HG03159 (cell line): ENCODE results near the gene UBE2Q2.
A peak's percentile ranks its signal among the peaks of the same experiment; 100 is the strongest.
"Not testable (repeated sequence)": the region's sequence is repeated elsewhere in the genome, so short reads cannot be mapped to it uniquely, and the experiment has no call there.

Experiments used
- ATAC-seq: cut with Tn5 transposase; IDR thresholded peaks from one replicate; pipeline ENCODE4 v1.9.1; 2021; ENCODE audit warnings: mild to moderate bottlenecking, moderate library complexity; ENCODE audit not compliant: unreplicated experiment

UBE2Q2 gene

DNA sequence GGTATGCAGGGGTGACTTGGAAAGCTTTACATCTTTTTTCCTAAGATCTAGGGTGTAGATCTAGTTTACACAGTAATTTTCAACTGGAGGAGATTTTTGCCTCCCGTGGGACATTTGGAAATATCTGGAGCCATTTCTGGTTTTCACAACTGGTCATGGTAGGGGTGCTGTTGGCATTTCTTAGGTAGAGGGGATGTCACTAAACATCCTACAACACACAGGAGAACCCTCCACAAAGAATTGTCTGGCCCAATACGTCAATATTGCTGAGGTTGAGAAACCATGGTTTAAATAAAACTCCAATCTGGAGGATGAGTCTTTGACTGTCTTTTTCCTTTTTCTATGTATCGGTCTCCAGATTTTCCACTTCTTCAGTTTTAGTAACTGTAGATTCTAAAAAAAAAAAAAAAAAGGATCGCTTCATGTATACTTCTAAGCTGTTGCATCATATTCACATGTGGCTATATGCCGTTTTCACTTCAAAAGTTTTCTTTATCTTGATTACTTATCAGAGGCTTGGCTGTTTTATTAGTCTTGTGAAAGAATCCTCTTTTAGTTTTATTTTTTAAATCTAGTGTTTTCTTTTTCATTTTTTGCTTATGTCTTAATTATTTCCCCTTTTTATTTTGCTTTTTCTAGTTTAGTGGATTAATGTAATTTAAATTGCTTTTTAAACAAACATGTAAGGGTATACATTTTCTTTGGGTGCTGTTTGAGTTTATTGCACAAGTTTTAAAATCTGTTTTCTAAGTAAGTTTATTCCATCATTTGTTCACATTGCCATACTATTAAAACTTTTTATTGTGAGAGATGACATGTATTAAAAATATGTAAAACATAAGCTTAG, 21.2 kb downstream of the UBE2Q2 start:
- ATAC-seq, result no peak

DNA sequence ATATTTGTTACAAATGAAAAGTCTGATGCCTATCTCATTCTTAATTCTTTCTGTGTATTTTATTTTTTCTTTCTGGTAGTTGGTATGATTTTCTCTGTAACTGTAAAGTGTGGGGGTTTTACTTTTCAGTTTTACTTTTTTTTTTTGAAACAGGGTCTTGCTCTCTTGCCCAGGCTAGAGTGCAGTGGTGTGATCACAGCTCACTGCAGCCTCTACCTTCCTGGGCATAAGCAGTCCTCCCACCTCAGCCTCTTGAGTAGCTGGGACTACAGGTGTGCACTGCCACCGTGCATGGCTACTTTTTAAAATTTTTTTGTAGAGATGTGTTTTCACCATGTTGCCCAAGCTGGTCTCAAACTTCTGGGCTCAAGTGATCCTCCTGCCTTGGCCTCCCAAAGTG, 22.8 kb downstream of the UBE2Q2 start:
- ATAC-seq, result not testable (repeated sequence)

DNA sequence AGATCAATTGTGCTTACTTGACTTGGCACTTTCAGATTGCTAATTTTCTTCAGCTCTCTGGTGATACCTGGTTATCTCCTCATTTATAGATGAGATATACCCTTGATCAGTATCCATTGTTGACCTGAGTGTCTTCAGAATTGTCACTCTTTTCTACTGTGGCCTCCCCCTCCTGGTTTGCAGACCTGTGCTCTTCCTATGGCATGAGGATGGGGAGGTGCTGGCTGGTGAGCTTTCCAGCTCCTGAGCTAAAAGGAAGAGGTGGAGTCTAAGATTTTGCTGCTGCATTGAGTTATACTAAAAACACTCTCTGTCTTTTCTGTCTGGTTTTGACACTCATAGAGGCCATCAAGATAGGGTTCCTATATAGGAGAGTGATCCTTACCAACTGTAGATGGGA, 23.7 kb downstream of the UBE2Q2 start:
- ATAC-seq, result no peak

DNA sequence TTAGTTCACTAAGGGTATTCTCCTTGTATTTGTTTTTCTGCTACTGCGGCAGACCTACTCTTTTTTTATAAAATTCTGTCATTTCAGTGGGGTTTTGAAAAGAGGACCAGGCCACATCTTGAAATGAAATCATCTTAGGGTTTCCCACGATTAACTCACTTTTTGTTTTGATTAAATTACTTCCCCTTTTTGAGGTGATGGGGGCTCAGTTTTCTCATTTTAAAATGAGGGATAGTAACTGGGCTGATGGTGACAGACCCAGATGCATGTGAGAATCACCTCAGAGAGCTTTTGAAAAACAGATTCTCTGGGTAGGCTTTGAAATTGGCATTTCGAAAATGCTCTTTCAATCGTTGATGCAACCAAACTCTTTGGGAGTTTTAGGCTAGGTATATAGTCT, 24.2 kb downstream of the UBE2Q2 start:
- ATAC-seq, result no peak

DNA sequence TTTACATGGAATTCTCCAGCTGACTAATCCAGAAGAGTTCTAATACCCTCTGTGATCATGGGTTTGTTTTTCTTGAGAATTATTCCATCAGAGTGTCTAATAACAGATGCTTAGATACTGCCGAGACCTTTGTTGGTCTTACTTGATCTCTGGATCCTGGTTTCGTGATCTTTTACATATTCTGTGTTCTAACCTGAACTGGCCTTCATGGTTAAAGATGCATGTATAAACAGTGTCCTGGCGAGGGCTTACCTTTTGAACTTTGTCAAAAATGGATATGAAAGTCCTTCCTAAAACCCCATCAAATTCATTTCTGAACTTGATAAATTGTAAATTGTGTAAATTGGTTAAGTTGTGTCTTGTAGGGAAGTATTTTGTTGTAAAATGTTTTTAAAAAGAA, 24.8 kb downstream of the UBE2Q2 start:
- no peak for ATAC-seq

DNA sequence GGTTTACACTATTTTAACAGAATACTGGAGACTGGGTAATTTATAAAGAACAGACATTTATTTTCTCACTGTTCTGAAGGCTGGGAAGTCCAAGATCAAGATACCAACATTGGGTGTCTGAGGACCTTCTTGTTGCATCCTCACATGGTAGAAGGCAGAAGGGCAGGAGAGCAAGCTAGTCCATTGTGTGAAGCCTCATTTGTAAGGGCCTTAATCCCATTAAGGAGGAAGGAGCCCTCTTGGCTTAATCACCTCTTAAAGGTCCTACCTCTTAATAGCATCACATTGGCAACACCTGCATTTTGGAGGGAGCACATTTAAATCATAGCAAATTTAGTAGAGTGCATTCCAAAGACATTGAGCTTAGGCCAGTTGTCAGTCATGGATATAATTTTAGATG, 26.2 kb downstream of the UBE2Q2 start:
- ATAC-seq, result no peak

DNA sequence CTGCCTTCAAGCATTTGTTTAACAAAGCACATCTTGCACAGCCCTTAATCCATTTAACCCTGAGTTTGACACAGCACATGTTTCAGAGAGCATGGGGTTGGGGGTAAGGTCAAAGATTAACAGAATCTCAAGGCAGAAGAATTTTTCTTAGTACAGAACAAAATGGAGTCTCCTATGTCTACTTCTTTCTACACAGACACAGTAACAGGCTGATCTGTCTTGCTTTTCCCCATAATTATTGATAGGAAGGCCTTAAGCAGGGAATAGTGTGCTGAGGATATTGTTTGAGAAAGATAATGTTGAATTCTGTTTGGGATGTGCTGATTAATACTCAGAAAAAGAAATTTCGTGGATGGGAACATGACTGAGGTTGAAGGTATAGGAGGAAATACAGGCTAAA, 28.3 kb downstream of the UBE2Q2 start:
- ATAC-seq, result not testable (repeated sequence)

DNA sequence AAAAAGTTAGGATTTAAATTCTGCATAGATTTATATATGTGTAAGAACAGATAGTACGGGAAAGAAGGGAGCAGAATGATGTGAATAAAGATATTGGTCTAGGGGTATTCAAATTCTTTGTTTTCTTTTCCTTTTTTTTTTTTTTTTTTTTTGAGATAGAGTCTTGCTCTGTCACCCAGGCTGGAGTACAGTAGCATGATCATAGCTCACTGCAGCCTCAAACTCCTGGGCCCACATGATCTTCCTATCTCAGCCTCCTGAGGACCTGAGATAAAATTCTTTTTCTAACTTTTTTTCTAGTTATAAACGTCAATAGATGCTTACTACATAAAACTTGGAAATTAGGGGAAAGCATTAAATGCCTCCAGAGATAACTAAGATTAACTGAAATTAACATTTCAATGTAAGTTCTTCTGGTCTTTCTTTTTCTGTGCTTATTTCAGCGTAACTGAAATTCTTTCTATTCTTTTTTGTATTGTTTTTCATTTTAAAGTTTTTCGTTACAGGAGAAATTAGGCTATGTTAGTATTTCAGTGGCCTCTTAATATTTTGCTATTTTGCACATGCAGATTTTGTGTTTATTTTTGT, 29.2 kb downstream of the UBE2Q2 start:
- no peak for ATAC-seq

DNA sequence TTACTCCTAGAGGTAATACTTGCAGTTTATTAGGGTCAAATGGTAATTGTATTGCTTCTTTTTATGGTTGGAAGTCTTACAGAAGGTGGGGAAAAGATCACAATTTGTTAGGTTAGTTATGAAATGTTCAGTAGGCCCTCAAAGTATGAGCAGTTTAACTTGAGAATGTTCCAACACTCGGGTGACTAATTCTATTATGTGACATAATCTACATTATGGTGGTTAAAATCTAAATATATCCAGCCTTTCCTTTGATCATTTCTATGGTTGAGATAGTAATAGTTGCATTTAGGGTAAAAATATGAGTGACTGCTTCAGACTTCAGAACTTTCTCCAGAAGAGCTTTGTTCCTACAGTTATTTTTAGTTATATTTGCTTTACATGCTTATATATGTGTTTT, 40.8 kb downstream of the UBE2Q2 start:
- ATAC-seq, result no peak

DNA sequence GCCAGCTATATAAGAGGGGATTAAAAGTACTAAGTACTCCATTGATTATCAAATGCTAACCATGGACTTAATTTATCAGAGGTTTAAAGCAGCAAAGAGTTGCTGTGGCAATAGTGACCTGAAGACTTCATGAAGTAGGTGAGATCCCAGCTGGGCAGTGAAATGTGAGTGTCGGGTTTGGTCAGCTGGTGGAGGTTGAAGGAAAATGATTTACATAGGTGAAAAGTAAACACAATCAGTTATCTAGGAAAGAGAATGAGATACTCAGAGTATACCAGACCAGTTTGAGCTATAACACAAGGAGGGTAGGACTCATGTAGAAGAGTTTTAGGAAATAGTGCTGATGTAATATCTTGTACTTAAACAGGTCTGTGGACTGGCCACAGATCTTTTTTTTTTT, 43.9 kb downstream of the UBE2Q2 start:
- ATAC-seq, result no peak

DNA sequence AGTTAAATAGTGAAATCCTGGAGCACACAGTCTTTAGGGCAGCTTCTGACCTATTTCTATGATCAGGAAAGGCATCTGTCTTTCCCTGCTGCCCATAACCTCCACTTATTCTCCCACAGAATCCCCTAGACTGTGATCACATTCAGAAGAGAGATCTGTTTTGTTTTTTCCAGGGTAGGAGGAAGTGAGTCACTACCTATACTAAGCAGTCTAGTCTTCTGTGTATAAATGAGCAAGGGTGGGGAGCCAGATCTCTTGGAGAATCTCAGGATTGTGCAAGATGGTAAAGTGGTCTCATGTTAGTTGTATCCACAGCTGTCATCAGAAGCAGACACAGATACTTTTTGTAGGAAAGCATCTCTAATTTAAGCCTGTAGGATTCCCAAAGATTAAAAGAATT, 48.6 kb downstream of the UBE2Q2 start:
- no peak for ATAC-seq

DNA sequence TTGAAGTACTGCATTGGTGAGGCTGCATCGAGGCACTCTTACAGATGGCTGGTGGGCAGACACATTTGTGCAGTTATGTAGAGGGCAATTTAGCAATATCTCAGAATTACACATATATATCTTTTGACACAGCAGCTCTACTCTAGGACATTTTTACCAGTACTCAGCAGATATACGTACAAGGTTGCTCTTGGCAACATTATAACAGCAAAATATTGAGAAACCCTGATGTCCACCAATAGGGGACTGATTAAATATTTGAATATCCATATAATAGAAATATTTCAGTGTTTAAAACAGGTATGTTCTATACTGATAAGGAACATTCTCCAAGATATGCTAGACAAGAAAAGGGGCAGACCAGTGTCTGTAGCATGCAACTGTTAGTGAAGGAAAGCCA, 52.5 kb downstream of the UBE2Q2 start:
- ATAC-seq, result no peak

DNA sequence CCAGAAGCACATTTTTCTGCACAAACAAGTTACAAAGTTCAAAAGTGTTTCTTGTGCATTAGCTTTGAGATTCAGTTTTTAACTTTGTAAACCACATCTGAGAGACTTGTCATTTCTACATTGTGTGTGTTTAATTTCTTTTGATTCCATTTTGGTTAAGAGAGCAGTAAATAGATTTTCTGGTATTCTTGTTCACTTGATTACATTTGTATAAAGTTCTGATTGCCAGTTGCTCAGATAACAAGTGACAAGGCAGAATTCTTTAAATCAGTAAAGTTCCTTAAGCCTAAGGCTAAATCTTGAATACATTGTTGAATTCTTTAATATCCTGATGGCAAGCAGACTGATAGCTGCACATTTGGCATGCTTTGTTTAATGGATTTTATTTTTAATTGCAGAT, 57.3 kb downstream of the UBE2Q2 start:
- ATAC-seq, result no peak

DNA sequence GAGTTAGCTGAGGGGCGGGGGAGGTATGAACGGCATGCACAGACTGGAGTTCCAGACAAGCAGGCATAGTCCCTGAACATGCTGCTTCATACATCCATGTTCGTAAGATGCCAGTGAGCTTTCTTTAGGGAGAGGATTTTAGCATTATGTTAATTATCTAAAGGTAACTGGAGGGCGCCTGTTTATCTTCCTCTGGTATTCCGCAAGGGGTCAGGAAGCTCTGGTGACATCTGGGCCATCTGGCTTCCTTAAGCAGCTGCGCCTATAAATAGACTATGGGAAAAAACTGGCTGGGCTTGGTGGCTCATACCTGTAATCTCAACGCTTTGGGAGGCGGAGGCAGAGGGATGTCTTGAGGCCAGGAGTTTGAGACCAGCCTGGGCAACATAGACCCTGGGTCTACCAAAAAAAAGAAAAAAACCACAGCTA, 58.9 kb downstream of the UBE2Q2 start:
- no peak for ATAC-seq

DNA sequence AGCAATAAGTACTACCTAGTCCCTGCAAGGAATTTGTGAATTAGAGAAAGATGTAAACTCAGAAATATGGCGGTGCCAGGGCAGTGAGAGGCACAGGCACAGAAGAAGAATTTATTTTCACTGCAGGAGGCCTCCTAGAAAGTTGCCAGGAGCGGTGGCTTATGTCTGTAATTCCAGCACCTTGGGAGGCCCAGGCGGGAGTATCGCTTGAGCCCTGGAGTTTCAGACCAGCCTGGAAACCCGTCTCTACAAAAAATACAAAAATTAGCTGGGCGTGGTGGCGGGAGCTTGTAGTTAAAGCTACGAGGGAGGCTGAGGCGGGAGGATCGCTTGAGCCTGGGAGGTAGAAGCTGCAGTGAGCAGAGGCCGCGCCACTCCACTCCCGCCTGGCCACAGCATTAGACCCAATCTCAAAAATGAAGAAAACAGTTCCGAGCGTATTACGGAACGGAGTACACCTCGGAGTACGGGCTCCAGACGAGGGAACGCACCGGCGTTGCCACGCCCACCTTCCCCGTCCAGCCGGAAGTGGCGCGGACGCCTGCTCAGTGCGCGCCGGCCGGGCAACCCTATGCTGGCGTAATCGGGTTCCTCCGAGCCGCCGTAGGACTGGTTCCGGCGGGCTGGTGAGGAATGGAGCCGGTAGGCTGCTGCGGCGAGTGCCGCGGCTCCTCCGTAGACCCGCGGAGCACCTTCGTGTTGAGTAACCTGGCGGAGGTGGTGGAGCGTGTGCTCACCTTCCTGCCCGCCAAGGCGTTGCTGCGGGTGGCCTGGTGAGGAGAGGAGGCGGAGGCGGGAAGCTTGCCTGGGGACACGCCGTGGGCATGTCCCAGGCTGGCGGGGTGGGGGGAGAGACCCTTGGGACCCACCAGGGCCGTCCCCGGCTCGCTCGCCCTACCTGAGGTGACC, 60.3 kb downstream of the UBE2Q2 start, which contains the start of gene FBXO22:
FBXO22 (plus strand) TSS at position 548 of the 909 bp plus-strand sequence; CDS start at position 634, 86 bp downstream.
- ATAC-seq, result peak; percentile 90

DNA sequence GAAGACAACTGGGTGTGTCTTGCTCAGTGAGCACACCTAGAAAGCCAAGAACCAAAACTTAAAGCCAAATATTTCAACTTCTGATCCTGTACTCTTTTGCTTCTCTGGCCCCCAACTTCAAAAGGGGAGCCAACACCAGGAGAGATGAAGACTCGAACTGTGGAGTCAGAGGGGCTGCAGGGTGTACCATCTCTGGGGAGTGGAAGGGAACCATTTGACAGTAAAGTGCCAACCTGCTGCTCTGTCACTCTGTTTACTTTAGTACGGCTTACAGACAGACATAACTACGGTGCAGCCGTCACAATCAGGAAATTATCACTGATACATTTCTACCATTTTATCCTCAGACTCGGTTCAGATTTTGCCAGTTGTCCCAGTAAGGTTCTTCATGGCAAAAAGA, 62.0 kb downstream of the UBE2Q2 start:
- ATAC-seq, result no peak

DNA sequence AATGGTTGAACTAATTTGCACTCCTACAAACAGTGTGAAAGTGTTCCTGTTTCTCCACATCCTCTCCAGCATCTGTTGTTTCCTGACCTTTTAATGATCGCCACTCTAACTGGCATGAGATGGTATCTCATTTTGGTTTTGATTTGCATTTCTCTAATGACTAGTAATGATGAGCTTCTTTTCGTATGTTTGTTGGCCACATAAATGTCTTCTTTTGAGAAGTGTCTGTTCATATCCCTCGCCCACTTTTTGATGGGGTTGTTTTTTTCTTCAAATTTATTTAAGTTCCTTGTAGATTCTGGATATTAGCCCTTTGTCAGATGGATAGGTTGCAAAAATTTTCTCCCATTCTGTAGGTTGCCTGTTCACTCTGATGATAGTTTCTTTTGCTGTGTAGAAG, 67.1 kb downstream of the UBE2Q2 start:
- not testable (repeated sequence) for ATAC-seq

DNA sequence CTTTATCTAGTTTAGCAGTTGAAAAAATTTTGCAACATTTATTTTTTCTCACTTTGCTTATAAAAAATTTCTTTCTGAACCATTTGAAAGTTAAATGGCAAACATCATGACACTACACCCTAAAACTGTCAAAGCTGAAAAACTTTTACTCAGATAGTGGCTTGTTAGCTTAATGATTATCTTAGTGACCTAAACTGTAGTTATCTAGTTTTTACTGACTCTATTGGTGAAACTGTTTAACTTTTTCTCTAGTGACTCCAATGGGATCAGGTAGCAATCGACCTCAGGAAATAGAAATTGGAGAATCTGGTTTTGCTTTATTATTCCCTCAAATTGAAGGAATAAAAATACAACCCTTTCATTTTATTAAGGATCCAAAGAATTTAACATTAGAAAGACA, 73.7 kb downstream of the UBE2Q2 start:
- ATAC-seq, result no peak

DNA sequence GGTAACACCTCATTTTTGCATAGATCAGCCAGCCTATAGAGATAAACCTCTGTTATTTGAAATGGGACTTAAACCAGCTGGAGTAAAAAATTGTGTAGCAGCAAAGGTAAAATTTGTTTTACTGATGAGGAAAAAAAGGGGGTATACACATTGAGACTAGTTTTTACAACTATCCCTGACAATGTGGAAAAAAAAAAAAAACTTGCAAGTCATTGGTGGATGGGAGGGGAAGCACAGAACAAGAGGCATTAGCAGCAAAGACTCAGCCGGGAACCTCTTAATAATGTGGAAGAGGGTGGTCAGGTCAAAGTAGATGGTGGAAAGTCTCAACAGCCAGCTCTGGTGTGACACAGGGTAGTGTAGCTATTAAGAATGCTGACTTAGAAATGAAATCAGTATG, 74.9 kb downstream of the UBE2Q2 start:
- ATAC-seq, result no peak

DNA sequence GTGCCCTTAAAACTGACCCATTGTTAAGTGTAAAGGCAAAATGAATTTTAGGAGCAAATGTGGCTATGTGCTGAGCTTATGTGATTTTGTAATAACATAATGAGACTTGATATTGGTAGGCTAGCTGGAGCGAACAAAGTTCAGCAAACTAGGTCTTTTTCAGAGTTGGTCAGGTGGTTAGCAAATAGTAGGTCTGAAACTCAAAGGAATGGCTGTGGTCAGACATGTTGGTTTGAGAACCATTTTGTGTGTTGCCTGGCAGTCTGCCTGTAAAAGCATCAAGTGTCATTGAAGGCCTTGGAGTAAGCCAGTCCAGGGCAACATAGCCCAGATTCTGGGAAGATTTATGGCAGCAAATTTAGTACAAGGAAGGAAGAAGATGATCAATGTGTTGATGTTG, 76.8 kb downstream of the UBE2Q2 start:
- no peak for ATAC-seq
